ENCODE measurements around the gene GAL3ST3. TPM values are rescaled to one million over a fixed set of nuclear protein-coding genes. Genes with fewer than 3 reads are reported as not detected.

The GAL3ST3 gene
- total RNA-seq, 1 donor from 2014 or later = 1.5 TPM

- DNase-seq (ENCODE audit: missing footprints) (no peak), ATAC-seq (no peak)
- intact Hi-C loops (cut with DNase I) = no loop called here
Measured at GRCh38 chr11:66071381-66071801, 22.4 kb upstream of the GAL3ST3 start.

GRCh38 chr11:66070604-66071380 is 21.8 kb upstream of the GAL3ST3 start:
- intact Hi-C loops (cut with DNase I) = no loop called here
- ATAC-seq (peak; percentile 19), DNase-seq (ENCODE audit: missing footprints) (peak; percentile 86)

- peak; percentile 89 for ATAC-seq
- DNase-seq (ENCODE audit: missing footprints) = peak; percentile 92
- intact Hi-C loops (cut with DNase I) = loop anchor here (5.0 kb wide), 1 partner anchor 57 kb away; no protein-coding TSS in a partner anchor
Measured at GRCh38 chr11:66069715-66070603, 21.0 kb upstream of the GAL3ST3 start, which contains the start of gene PACS1. TSS of gene PACS1 (plus strand) at chr11:66070272. CDS start at chr11:66070487, 215 bp downstream.

- peak; percentile 37 for ATAC-seq
- peak; percentile 76 for DNase-seq (ENCODE audit: missing footprints)
- intact Hi-C loops (cut with DNase I) = loop anchor here (5.0 kb wide), 1 partner anchor 58 kb away; no protein-coding TSS in a partner anchor
Measured at GRCh38 chr11:66068923-66069714, 20.2 kb upstream of the GAL3ST3 start.

DNA sequence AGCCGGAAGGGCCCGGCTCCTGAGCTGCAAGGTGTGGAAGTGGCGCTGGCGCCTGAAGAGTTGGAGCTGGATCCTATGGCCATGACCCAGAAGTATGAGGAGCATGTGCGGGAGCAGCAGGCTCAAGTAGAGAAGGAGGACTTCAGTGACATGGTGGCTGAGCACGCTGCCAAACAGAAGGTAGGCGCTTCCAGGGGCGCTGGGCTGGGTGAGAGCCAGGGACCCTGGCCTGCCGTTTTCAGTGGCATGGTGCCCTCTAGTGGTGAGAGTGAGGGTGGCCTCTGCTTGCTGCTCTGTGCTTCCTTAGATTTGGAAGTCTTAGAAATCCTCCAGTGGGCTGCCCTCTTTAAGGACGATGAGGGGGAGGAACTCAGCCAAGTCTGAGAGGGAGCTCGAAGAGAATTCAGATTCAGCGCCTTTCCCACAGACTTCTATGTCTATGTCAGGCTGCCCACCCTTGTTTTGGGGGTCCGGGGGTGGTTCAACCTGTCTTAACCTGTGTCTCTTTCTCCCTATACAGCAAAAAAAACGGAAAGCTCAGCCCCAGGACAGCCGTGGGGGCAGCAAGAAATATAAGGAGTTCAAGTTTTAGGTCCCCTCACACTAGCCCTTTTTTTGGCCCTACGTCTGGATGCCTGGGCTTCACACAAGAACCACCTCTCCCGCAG is 19.3 kb upstream of the GAL3ST3 start:
- intact Hi-C loops (cut with DNase I) = loop anchor here (5.0 kb wide), 1 partner anchor 59 kb away; no protein-coding TSS in a partner anchor
- ATAC-seq (peak; percentile 29), DNase-seq (ENCODE audit: missing footprints) (peak; percentile 83)

DNA sequence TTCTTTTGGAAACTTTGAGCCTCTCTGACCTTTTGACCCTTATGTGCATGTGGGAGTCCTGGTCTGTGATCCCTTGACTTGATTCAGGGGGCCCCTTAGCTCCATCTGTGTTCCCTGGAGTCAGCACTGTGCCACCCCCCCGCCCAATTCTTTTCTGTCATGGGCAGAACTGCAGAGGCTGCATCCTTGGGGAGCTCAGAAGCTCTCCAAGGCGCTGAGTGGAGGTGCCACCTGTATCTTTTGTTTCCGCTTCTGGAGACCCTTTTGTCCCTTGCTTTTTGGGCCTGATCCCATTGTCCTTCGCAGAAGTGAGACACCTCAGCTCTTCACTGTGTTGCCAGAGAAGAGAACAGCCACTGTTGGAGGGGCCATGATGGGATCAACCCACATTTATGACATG is 18.7 kb upstream of the GAL3ST3 start:
- DNase-seq (ENCODE audit: missing footprints) = no peak
- intact Hi-C loops (cut with DNase I) = loop anchor here (5.0 kb wide), 1 partner anchor 60 kb away; no protein-coding TSS in a partner anchor
- ATAC-seq = no peak

GRCh38 chr11:66066751-66067150 is 17.8 kb upstream of the GAL3ST3 start:
- intact Hi-C loops (cut with DNase I) = loop anchor here (5.0 kb wide), 1 partner anchor 61 kb away; no protein-coding TSS in a partner anchor
- ATAC-seq = no peak
- DNase-seq (ENCODE audit: missing footprints) = no peak

- ATAC-seq (no peak), DNase-seq (ENCODE audit: missing footprints) (no peak)
- intact Hi-C loops (cut with DNase I) = no loop called here
Measured at GRCh38 chr11:66064571-66064970, 15.6 kb upstream of the GAL3ST3 start.

DNA sequence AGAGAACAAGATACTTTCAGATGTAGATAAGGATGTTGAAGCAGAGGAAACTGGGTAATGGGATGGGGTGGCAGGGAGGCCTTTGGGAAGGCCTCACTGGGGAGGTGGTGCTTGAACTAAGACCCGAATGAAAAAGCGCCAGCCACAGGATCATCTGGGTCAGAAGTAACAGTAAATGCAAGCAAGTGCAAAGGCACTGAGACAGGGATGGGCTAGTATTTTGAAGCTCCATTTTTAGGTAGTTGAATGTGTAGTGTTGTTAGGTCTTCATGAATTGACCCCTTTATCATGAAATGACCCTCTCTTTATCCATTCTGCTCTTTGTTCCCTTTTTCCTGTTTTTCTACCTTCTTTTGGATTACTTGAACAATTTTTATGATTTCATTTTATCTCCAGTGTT is 14.9 kb upstream of the GAL3ST3 start:
- ATAC-seq = no peak
- intact Hi-C loops (cut with DNase I) = no loop called here
- DNase-seq (ENCODE audit: missing footprints) = no peak

DNA sequence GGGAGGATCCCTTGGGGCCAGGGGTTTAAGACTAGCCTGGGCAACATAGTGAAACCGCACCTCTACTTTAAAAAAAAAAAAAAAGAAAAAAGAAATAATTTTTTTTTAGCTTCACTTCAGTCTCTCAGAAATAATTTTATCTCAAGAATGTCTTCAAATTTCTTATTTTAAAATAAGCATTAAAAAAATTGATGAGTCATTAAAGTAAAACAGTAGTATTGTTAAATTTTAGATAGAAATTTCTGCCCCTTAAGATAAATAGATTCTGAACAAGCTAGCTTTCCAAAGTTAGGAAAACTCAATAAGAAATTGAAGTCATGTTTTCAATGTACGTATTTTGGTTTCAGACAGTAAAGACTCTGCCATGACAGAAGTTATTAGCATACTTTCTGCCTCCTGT is 13.4 kb upstream of the GAL3ST3 start:
- ATAC-seq = no peak
- intact Hi-C loops (cut with DNase I) = no loop called here
- no peak for DNase-seq (ENCODE audit: missing footprints)

DNA sequence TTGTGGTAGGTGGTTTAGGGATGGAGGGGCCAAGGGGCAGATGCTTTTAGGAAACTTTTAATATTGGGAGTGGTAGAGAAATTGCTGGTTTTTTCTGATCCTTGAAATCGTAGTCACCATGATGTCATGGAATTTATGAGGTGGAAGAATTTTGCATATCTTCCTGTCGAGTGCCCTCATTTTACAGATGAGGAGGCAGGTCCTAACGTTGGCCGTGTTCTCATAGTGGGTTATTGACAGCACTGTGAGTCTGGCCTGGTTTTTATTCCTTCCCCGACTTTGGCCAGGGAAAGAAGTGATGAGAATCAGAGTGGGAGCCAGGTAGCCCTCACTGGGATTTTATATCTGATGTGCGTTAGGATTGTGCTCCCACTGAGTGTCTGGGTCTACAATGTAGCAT is 12.3 kb upstream of the GAL3ST3 start:
- intact Hi-C loops (cut with DNase I) = no loop called here
- DNase-seq (ENCODE audit: missing footprints) = no peak
- ATAC-seq = no peak

- DNase-seq (ENCODE audit: missing footprints) (no peak), ATAC-seq (no peak)
- intact Hi-C loops (cut with DNase I) = no loop called here
Measured at GRCh38 chr11:66059966-66060680, 11.2 kb upstream of the GAL3ST3 start.

DNA sequence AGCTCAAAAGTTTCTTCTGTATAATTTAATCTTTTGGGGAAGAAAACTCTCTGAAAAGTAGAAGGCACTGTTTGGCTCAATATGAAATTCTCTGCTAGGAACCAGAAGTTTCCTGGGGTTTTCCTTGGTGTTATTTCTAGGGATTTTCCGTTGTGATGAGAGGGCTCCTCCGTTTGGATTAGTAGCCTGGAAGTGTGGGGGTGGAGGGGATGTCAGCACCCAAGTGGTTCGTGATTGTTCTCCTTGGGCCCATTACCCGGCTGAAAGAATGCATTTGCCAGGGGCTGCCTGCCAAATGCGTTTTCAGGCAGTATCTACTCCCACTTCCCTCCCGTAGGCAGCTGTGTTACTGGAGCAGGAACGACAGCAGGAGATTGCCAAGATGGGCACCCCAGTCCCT is 7.5 kb upstream of the GAL3ST3 start:
- no peak for ATAC-seq
- DNase-seq (ENCODE audit: missing footprints) = no peak
- intact Hi-C loops (cut with DNase I) = no loop called here

- no peak for DNase-seq (ENCODE audit: missing footprints)
- ATAC-seq = no peak
- intact Hi-C loops (cut with DNase I) = no loop called here
Measured at GRCh38 chr11:66055021-66055420, 6.1 kb upstream of the GAL3ST3 start.

DNA sequence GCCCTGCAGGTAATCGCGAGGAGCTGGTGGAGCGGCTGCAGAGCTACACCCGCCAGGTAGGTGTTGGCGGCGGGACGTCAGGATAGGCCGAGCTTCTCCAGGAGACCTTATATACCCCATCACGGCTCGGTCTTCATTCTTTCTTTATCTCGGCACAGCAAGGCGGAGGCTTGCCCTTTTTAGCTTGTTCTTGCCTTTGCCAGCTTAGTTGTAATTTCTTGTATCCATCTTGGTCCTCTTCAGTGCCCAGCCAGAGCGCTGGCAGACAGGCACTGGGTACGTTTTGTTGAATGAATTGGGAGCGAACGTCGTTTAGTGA is 3.7 kb upstream of the GAL3ST3 start:
- no peak for DNase-seq (ENCODE audit: missing footprints)
- intact Hi-C loops (cut with DNase I) = no loop called here
- ATAC-seq = no peak

GRCh38 chr11:66051766-66052663 is 3.1 kb upstream of the GAL3ST3 start, which contains the start of gene SF3B2:
TSS of gene SF3B2 (plus strand) at chr11:66052364. CDS start at chr11:66052385, 21 bp downstream.
- peak; percentile 97 for ATAC-seq
- peak; percentile 99 for DNase-seq (ENCODE audit: missing footprints)
- intact Hi-C loops (cut with DNase I) = no loop called here

DNA sequence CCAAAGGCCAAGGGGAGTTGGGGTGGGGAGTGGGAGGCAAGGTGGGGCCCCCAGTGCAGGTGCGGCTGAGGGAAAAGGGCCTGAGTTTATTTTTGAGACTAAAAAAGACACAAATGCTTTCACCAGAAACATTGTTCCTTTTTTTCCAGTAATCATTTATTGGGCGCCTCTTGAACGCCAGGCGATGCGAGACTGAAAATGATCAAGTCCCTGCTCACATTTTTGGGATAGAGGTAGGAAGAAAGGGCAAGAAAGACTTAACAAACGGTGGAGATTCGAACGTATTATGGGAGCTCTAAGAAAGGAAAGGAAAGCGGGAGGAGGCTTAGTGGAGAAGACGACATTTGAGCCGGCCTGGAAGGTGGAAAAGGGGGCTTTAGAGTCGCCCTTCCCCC is 2.4 kb upstream of the GAL3ST3 start:
- ATAC-seq (no peak), DNase-seq (ENCODE audit: missing footprints) (no peak)
- intact Hi-C loops (cut with DNase I) = no loop called here

All from Right ventricle myocardium inferior (tissue), 1 donor.